Upper lobe of left lung (tissue), 6 donors: Measurements from ENCODE around the gene HEATR3. TPM values are rescaled to one million over a fixed set of nuclear protein-coding genes. Genes with fewer than 3 reads are reported as not detected.

Experiments used
- ATAC-seq, 2 donors: fragments of 200-7000 bp; cut with Tn5 transposase; one replicate each; pipeline ENCODE4 v1.9.1; 2022; ENCODE audit warnings: mild to moderate bottlenecking in 2 of 2, moderate library complexity in 2 of 2; ENCODE audit not compliant: low FRiP score in 2 of 2
- DNase-seq, 2 donors: peaks; one replicate each; pipeline ENCODE4 v3.0.0-alpha.2; 2019 to 2020
- H3K27ac ChIP-seq, 4 donors: fragments of 200-600 bp; sonication (generic); one replicate each; pipeline ENCODE4 v1.5.1; 2016 to 2019
- H3K27me3 ChIP-seq, 4 donors: fragments of 200-600 bp; sonication (generic); one replicate each; pipeline ENCODE4 v1.5.1; 2017 to 2019
- H3K36me3 ChIP-seq, 4 donors: fragments of 200-600 bp; sonication (generic); one replicate each; pipeline ENCODE4 v1.5.1; 2016 to 2019
- H3K4me1 ChIP-seq, 4 donors: fragments of 200-600 bp; sonication (generic); one replicate each; pipeline ENCODE4 v1.5.1; 2018 to 2019
- H3K4me3 ChIP-seq, 4 donors: fragments of 200-600 bp; sonication (generic); one replicate each; pipeline ENCODE4 v1.5.1; 2017 to 2019; ENCODE audit warnings: mild to moderate bottlenecking in 2 of 4, moderate library complexity in 1 of 4
- H3K9me3 ChIP-seq, 4 donors: fragments of 200-600 bp; sonication (generic); one replicate each; pipeline ENCODE4 v1.5.1; 2018 to 2019
- EP300 ChIP-seq, 4 donors: sonication (generic); formaldehyde crosslinking; IDR thresholded peaks; one replicate each; pipeline ENCODE4 v1.5.1; 2017; ENCODE audit warnings: antibody characterized with exemption in 4 of 4, control low read depth in 2 of 4
- POLR2A ChIP-seq, 4 donors: fragments of 450-650 bp; IDR thresholded peaks; one replicate each; pipeline ENCODE4 v1.5.1; 2016 to 2017; ENCODE audit warnings: antibody characterized with exemption in 4 of 4, mild to moderate bottlenecking in 2 of 4
- POLR2AphosphoS5 ChIP-seq, 2 donors: sonication (generic); formaldehyde crosslinking; IDR thresholded peaks; one replicate each; pipeline ENCODE4 v1.5.1; 2017; ENCODE audit warnings: antibody characterized with exemption in 2 of 2
- WGBS, 2 donors: methylation state at CpG; one replicate each; pipeline ENCODE4 v1.1.5; 2017 to 2018; 5-methylcytosine and 5-hydroxymethylcytosine counted together
- total RNA-seq, 6 donors: library from RNA; depleted of rRNA in 4 of 6; stranded (reverse); fragments of >200 nt in 4 of 6; gene quantifications; one replicate each; pipeline versions ENCODE4 v1.1.0 to v1.2.1, GENCODE V29; 2016 to 2021
- TF ChIP-seq, protein P1 (sequence below), 6 experiments: fragments of 450-650 bp in 4 of 6; fragments of 200-600 bp in 2 of 6; sonication (generic) in 2 of 6; IDR thresholded peaks; one replicate each; pipeline ENCODE4 v1.5.1; 2016 to 2019; ENCODE audit warnings: antibody characterized with exemption in 6 of 6
- donor health status: DM: no; HTN: no; CAD: no; lungs with moderate emphysema.
- donor health status: DM: no; HTN: yes; CAD: no; lungs with severe emphysema.

The HEATR3 gene
- total RNA-seq, 6 donors from 2014 or later = 15.0 to 59.7 (median 25.1) TPM

DNA sequence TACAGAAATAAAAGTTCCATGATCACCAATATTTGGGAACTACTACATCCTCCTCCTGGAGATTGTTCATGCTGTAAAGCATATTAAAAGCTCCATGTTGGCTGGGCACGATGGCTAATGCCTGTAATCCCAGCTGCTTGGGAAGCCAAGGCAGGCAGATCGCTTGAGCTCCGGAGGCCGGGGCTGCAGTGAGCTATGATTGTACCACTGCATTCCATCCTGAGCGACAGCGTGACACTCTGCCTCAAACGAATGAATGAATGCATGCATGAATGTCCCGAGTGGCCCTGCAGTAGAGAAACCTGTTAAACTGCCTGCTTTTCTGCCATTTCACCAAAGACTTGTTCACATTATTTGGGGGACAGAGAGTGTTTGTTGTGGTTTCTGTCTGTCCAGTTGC lies 25.8 kb upstream of the HEATR3 start:
- TF ChIP-seq, protein P1, sequence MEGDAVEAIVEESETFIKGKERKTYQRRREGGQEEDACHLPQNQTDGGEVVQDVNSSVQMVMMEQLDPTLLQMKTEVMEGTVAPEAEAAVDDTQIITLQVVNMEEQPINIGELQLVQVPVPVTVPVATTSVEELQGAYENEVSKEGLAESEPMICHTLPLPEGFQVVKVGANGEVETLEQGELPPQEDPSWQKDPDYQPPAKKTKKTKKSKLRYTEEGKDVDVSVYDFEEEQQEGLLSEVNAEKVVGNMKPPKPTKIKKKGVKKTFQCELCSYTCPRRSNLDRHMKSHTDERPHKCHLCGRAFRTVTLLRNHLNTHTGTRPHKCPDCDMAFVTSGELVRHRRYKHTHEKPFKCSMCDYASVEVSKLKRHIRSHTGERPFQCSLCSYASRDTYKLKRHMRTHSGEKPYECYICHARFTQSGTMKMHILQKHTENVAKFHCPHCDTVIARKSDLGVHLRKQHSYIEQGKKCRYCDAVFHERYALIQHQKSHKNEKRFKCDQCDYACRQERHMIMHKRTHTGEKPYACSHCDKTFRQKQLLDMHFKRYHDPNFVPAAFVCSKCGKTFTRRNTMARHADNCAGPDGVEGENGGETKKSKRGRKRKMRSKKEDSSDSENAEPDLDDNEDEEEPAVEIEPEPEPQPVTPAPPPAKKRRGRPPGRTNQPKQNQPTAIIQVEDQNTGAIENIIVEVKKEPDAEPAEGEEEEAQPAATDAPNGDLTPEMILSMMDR (IDR thresholded peaks at IDR 0.05) = no peak
- TF ChIP-seq EP300 (IDR thresholded peaks at IDR 0.05) (no peak), POLR2A (IDR thresholded peaks at IDR 0.05) (no peak), POLR2AphosphoS5 (IDR thresholded peaks at IDR 0.05) (no peak)
- Histone ChIP-seq H3K9me3 (no peaks in the 10 kb centered on the region), H3K27me3 (no peaks in the 10 kb centered on the region), H3K27ac (peak overlapping the region in 3 of 4 donors; percentile 33 to 73 (median 39)), H3K4me1 (peaks cover 3 to 35% (median 23%) of the 10 kb centered on the region in 4 donors), H3K36me3 (peaks cover 0 to 16% (median 3%) of the 10 kb centered on the region in 4 donors), H3K4me3 (no peak overlapping the region)
- ATAC-seq (peak in 1 of 2 donors; percentile 53), DNase-seq (peak in 1 of 2 donors; percentile 41)
- WGBS, 2 donors = 61 to 73% methylated on average over 3 to 8 of the region's 8 CpGs

GRCh38 chr16:50040710-50041109 lies 25.1 kb upstream of the HEATR3 start:
- Histone ChIP-seq H3K36me3 (peaks cover 0 to 10% (median 3%) of the 10 kb centered on the region in 4 donors), H3K9me3 (no peaks in the 10 kb centered on the region), H3K4me3 (no peak overlapping the region), H3K4me1 (peaks cover 3 to 35% (median 23%) of the 10 kb centered on the region in 4 donors), H3K27ac (no peak overlapping the region), H3K27me3 (no peaks in the 10 kb centered on the region)
- DNase-seq (peak in 1 of 2 donors; percentile 41), ATAC-seq (no peak)
- 28 to 77% methylated on average over 1 of the region's 1 CpG for WGBS, 2 donors
- no peak for TF ChIP-seq POLR2A (IDR thresholded peaks at IDR 0.05)
- no peak for TF ChIP-seq EP300 (IDR thresholded peaks at IDR 0.05)
- no peak for TF ChIP-seq POLR2AphosphoS5 (IDR thresholded peaks at IDR 0.05)
- TF ChIP-seq, protein P1 (IDR thresholded peaks at IDR 0.05) = no peak

- no peak for ATAC-seq
- no peaks in the 10 kb centered on the region for H3K27me3 ChIP-seq
- H3K4me3 ChIP-seq = no peak overlapping the region
- peaks cover 0 to 17% (median 9%) of the 10 kb centered on the region in 4 donors for H3K4me1 ChIP-seq
- H3K27ac ChIP-seq = no peak overlapping the region
- DNase-seq = no peak
- WGBS, 2 donors = 84 to 89% methylated on average over 5 of the region's 5 CpGs
- no peaks in the 10 kb centered on the region for H3K36me3 ChIP-seq
- TF ChIP-seq, protein P1 (IDR thresholded peaks at IDR 0.05) = no peak
- TF ChIP-seq POLR2AphosphoS5 (IDR thresholded peaks at IDR 0.05) (no peak), POLR2A (IDR thresholded peaks at IDR 0.05) (no peak), EP300 (IDR thresholded peaks at IDR 0.05) (no peak)
- no peaks in the 10 kb centered on the region for H3K9me3 ChIP-seq
Observed at GRCh38 chr16:50043358-50043757, 22.4 kb upstream of the HEATR3 start.

DNA sequence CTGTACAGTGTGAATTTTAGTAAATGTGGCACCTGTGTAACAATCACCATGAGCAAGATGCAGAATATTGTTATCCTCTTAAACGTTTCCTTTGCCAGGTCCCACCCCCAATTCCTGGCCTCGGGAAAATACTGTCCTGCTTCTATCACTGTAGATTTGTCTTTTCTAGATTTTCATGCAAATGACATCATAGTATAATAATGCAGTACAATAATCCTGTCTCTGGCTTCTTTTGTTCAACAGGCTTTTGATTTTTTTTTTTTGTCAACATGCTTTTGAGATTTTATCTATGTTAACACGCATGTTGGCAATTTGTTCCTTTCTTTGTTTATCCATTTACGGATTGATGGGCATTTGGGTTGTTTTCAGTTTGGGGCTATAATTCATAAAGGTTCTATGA lies 20.4 kb upstream of the HEATR3 start:
- Histone ChIP-seq H3K36me3 (no peaks in the 10 kb centered on the region), H3K4me1 (peaks cover 0 to under 1% (median 0%) of the 10 kb centered on the region in 4 donors), H3K4me3 (no peak overlapping the region), H3K27ac (no peak overlapping the region), H3K9me3 (no peaks in the 10 kb centered on the region), H3K27me3 (no peaks in the 10 kb centered on the region)
- DNase-seq (no peak), ATAC-seq (no peak)
- 50 to 54% methylated on average over 4 of the region's 4 CpGs for WGBS, 2 donors
- no peak for TF ChIP-seq EP300 (IDR thresholded peaks at IDR 0.05)
- TF ChIP-seq, protein P1 (IDR thresholded peaks at IDR 0.05) = no peak
- TF ChIP-seq POLR2A (IDR thresholded peaks at IDR 0.05) = no peak
- no peak for TF ChIP-seq POLR2AphosphoS5 (IDR thresholded peaks at IDR 0.05)

DNA sequence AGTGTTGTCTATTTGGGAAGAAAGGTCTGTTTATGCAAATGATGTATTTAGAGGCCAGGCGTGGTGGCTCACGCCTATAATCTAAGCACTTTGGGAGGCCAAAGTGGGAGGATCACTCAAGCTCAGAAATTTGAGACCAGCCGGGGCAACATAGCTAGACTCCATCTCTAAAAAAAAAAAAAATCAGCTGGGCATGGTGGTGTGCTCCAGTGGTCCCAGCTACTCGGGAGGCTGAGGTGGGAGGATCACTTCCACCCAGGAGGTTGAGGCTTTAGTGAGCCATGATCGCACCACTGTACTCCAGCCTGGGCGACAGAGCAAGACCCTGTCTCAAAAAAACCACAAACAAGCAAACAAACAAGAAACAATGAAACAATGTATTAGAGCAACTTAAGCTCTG lies 18.9 kb upstream of the HEATR3 start:
- DNase-seq (no peak), ATAC-seq (no peak)
- Histone ChIP-seq H3K27me3 (no peaks in the 10 kb centered on the region), H3K4me3 (no peak overlapping the region), H3K4me1 (no peaks in the 10 kb centered on the region), H3K9me3 (no peaks in the 10 kb centered on the region), H3K27ac (no peak overlapping the region), H3K36me3 (no peaks in the 10 kb centered on the region)
- TF ChIP-seq POLR2A (IDR thresholded peaks at IDR 0.05) = no peak
- TF ChIP-seq, protein P1 (IDR thresholded peaks at IDR 0.05) = no peak
- WGBS, 2 donors = 88 to 90% methylated on average over 6 of the region's 6 CpGs
